Measurements from ENCODE around the gene DAND5.

DNA sequence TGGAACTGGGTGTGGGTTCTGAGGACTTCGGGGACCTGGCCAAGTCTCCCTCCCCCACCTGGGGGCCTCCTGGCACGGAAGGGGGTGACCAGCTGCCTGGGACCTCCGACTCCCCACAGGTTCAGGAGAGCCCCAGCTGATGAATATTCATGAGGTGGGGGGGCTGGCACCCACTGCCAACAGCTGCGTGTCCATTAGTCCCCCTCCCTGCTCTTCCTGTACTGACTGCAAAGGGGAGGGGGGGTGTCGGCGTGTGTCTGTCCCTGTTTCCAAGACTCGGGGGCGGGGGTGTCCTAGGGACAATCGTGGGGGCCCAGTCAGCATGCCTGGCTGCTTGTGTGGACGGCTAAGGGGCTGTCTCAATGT is 15.3 kb downstream of the DAND5 start:
- TF ChIP-seq, protein P1, sequence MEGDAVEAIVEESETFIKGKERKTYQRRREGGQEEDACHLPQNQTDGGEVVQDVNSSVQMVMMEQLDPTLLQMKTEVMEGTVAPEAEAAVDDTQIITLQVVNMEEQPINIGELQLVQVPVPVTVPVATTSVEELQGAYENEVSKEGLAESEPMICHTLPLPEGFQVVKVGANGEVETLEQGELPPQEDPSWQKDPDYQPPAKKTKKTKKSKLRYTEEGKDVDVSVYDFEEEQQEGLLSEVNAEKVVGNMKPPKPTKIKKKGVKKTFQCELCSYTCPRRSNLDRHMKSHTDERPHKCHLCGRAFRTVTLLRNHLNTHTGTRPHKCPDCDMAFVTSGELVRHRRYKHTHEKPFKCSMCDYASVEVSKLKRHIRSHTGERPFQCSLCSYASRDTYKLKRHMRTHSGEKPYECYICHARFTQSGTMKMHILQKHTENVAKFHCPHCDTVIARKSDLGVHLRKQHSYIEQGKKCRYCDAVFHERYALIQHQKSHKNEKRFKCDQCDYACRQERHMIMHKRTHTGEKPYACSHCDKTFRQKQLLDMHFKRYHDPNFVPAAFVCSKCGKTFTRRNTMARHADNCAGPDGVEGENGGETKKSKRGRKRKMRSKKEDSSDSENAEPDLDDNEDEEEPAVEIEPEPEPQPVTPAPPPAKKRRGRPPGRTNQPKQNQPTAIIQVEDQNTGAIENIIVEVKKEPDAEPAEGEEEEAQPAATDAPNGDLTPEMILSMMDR (optimal IDR thresholded peaks at IDR 0.05 in 1 of 3, IDR thresholded peaks at IDR 0.05 in 1 of 3, conservative IDR thresholded peaks at IDR 0.05 in 1 of 3; ENCODE audit: extremely low read depth in 1 of 3, insufficient read depth in 2 of 3, low read length in 3 of 3), result no peak
- no peak for TF ChIP-seq EZH2 (IDR thresholded peaks at IDR 0.05; ENCODE audit: low read length)
